Stomach (tissue), 4 donors: ENCODE data around the gene FRAT2.

ENCODE experiments used
- POLR2A ChIP-seq, 4 donors: fragments of 450-650 bp; IDR thresholded peaks; one replicate each; pipeline ENCODE4 v1.6.1; 2016; ENCODE audit warnings: antibody characterized with exemption in 4 of 4, control low read depth in 2 of 4, mild to moderate bottlenecking in 1 of 4, moderate library complexity in 1 of 4
- TF ChIP-seq, protein P1 (sequence below), 7 experiments: fragments of 450-650 bp in 4 of 7; fragments of 200-600 bp in 3 of 7; sonication (generic) in 3 of 7; IDR thresholded peaks; one replicate each; pipeline ENCODE4 v1.5.1; 2016 to 2019; ENCODE audit warnings: antibody characterized with exemption in 7 of 7, control low read depth in 2 of 7, mild to moderate bottlenecking in 1 of 7

DNA sequence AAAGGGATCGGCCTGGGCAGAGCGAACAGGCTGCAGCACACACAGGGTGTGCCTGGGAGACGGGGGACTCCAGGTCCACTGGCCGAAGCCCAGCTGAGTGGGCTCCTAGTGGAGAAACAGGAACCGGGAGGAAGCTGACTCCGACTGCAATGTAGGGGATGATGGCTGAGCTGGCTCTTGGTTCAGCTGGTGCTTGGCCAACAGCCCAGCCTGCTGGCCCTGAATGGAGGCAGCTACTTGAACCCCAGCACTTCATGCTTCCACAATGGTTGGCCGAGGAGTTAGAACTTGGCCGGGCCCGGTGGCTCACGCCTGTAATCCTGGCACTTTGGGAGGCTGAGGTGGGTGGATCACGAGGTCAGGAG, 27.0 kb upstream of the FRAT2 start:
- TF ChIP-seq POLR2A (IDR thresholded peaks at IDR 0.05), result no peak
- TF ChIP-seq, protein P1, sequence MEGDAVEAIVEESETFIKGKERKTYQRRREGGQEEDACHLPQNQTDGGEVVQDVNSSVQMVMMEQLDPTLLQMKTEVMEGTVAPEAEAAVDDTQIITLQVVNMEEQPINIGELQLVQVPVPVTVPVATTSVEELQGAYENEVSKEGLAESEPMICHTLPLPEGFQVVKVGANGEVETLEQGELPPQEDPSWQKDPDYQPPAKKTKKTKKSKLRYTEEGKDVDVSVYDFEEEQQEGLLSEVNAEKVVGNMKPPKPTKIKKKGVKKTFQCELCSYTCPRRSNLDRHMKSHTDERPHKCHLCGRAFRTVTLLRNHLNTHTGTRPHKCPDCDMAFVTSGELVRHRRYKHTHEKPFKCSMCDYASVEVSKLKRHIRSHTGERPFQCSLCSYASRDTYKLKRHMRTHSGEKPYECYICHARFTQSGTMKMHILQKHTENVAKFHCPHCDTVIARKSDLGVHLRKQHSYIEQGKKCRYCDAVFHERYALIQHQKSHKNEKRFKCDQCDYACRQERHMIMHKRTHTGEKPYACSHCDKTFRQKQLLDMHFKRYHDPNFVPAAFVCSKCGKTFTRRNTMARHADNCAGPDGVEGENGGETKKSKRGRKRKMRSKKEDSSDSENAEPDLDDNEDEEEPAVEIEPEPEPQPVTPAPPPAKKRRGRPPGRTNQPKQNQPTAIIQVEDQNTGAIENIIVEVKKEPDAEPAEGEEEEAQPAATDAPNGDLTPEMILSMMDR (IDR thresholded peaks at IDR 0.05), result no peak
